ENCODE data around the gene CFAP61. TPM values are rescaled to one million over a fixed set of nuclear protein-coding genes. Genes with fewer than 3 reads are reported as not detected.

Gene CFAP61
- total and polyA plus RNA-seq, 10 donors = 0.06 to 0.17 TPM; not detected in 8

- DNase-seq = no peak
- H3K4me1 ChIP-seq = no peaks in the 10 kb centered on the region
- peaks cover 0 to 15% (median 8%) of the 10 kb centered on the region in 8 donors for H3K9me3 ChIP-seq
- peaks cover 0 to 23% (median 0%) of the 10 kb centered on the region in 7 donors for H3K27me3 ChIP-seq (replicated peaks in 1 of 7)
- no peak for TF ChIP-seq POLR2A (IDR thresholded peaks at IDR 0.05)
- TF ChIP-seq CTCF (IDR thresholded peaks at IDR 0.05 in 8 of 11, conservative IDR thresholded peaks at IDR 0.05 in 3 of 11) = no peak
- no peak for TF ChIP-seq POLR2AphosphoS5 (IDR thresholded peaks at IDR 0.05)
- intact Hi-C loops (cut with DNase I; ENCODE audit: low total_unique reads) = no loop called here
- H3K36me3 ChIP-seq = no peaks in the 10 kb centered on the region
- no peak overlapping the region for H3K4me3 ChIP-seq
- H3K27ac ChIP-seq = no peak overlapping the region
Observed at GRCh38 chr20:20228351-20228750, 176.0 kb downstream of the CFAP61 start.

- Histone ChIP-seq H3K4me3 (no peak overlapping the region), H3K27ac (no peak overlapping the region), H3K9me3 (peaks cover 0 to 15% (median 8%) of the 10 kb centered on the region in 8 donors), H3K36me3 (no peaks in the 10 kb centered on the region), H3K27me3 (replicated peaks in 1 of 7) (peaks cover 0 to 25% (median 0%) of the 10 kb centered on the region in 7 donors), H3K4me1 (no peaks in the 10 kb centered on the region)
- intact Hi-C loops (cut with DNase I; ENCODE audit: low total_unique reads) = no loop called here
- no peak for TF ChIP-seq POLR2AphosphoS5 (IDR thresholded peaks at IDR 0.05)
- no peak for TF ChIP-seq CTCF (IDR thresholded peaks at IDR 0.05 in 8 of 11, conservative IDR thresholded peaks at IDR 0.05 in 3 of 11)
- TF ChIP-seq POLR2A (IDR thresholded peaks at IDR 0.05) = no peak
- WGBS, 5 donors = 53 to 82% (median 70%) methylated on average over 5 of the region's 5 CpGs
- DNase-seq = no peak
Observed at GRCh38 chr20:20229595-20229994, 177.3 kb downstream of the CFAP61 start.

GRCh38 chr20:20230741-20231140, 178.4 kb downstream of the CFAP61 start:
- intact Hi-C loops (cut with DNase I; ENCODE audit: low total_unique reads) = no loop called here

More at GRCh38 chr20:20230741-20231140, 178.4 kb downstream of the CFAP61 start:
- no peaks in the 10 kb centered on the region for H3K36me3 ChIP-seq
- H3K27ac ChIP-seq = no peak overlapping the region
- TF ChIP-seq POLR2AphosphoS5 (IDR thresholded peaks at IDR 0.05) (no peak), CTCF (IDR thresholded peaks at IDR 0.05 in 8 of 11, conservative IDR thresholded peaks at IDR 0.05 in 3 of 11) (no peak), POLR2A (IDR thresholded peaks at IDR 0.05) (no peak)
- 80 to 94% (median 88%) methylated on average over 5 to 6 of the region's 6 CpGs for WGBS, 5 donors
- DNase-seq = no peak
- H3K9me3 ChIP-seq = peaks cover 0 to 15% (median 8%) of the 10 kb centered on the region in 8 donors
- H3K4me3 ChIP-seq = no peak overlapping the region
- H3K4me1 ChIP-seq = no peaks in the 10 kb centered on the region
- H3K27me3 ChIP-seq (replicated peaks in 1 of 7) = peaks cover 0 to 25% (median 0%) of the 10 kb centered on the region in 7 donors
